Measurements from ENCODE around the gene TEX13D.

DNA sequence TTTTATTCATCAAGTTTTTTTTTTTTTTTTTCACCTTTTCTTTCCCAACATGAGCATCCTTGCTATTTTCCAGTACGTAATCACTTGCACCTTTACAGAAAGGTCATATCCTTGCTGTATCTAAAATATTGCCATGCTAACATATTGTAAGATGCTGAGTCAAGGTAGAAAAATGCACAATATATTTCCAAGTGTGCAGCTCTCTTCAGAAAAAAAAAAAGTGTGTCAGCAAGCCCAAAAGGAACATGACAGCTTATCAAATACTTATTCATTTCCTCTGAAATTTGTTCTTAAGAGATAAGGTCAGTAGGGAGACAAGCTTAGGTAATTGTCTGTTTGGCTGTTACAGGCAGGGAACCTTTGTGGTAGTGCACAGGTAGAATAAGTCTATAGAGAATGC, 40.9 kb downstream of the TEX13D start:
- TF ChIP-seq, protein P1, sequence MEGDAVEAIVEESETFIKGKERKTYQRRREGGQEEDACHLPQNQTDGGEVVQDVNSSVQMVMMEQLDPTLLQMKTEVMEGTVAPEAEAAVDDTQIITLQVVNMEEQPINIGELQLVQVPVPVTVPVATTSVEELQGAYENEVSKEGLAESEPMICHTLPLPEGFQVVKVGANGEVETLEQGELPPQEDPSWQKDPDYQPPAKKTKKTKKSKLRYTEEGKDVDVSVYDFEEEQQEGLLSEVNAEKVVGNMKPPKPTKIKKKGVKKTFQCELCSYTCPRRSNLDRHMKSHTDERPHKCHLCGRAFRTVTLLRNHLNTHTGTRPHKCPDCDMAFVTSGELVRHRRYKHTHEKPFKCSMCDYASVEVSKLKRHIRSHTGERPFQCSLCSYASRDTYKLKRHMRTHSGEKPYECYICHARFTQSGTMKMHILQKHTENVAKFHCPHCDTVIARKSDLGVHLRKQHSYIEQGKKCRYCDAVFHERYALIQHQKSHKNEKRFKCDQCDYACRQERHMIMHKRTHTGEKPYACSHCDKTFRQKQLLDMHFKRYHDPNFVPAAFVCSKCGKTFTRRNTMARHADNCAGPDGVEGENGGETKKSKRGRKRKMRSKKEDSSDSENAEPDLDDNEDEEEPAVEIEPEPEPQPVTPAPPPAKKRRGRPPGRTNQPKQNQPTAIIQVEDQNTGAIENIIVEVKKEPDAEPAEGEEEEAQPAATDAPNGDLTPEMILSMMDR (IDR thresholded peaks at IDR 0.05; ENCODE audit: control extremely low read depth in 1 of 3, insufficient read depth in 1 of 3, low read depth in 1 of 3, low read length in 3 of 3), result no peak
- TF ChIP-seq EZH2 (IDR thresholded peaks at IDR 0.05; ENCODE audit: low read depth, low read length, severe bottlenecking) (no peak), JUND (IDR thresholded peaks at IDR 0.05; ENCODE audit: low read length) (no peak), NRF1 (IDR thresholded peaks at IDR 0.05; ENCODE audit: low read depth, low read length) (no peak)
- TF ChIP-seq, protein P2, sequence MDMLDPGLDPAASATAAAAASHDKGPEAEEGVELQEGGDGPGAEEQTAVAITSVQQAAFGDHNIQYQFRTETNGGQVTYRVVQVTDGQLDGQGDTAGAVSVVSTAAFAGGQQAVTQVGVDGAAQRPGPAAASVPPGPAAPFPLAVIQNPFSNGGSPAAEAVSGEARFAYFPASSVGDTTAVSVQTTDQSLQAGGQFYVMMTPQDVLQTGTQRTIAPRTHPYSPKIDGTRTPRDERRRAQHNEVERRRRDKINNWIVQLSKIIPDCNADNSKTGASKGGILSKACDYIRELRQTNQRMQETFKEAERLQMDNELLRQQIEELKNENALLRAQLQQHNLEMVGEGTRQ (IDR thresholded peaks at IDR 0.05; ENCODE audit: low read length), result no peak
